ENCODE data around the gene PCSK6. TPM values are rescaled to one million over a fixed set of nuclear protein-coding genes. Genes with fewer than 3 reads are reported as not detected.

Gene PCSK6
- total RNA-seq, 4 donors from 2014 or later, result 4.0 to 28.6 (median 17.5) TPM

GRCh38 chr15:101479342-101479845, 10.1 kb downstream of the PCSK6 start:
- Histone ChIP-seq H3K27ac (no peak overlapping the region), H3K9me3 (no peaks in the 10 kb centered on the region), H3K27me3 (no peaks in the 10 kb centered on the region), H3K4me1 (no peaks in the 10 kb centered on the region), H3K4me3 (replicated peaks in 1 of 3) (no peak overlapping the region), H3K36me3 (no peaks in the 10 kb centered on the region)
- intact Hi-C loops (cut with DNase I), result no loop called here
- DNase-seq, result no peak
- whole genome bisulfite sequencing, 2 donors, result 83 to 87% methylated on average over 11 of the region's 11 CpGs
- TF ChIP-seq POLR2A (IDR thresholded peaks at IDR 0.05) (no peak), CTCF (IDR thresholded peaks at IDR 0.05) (no peak)

DNA sequence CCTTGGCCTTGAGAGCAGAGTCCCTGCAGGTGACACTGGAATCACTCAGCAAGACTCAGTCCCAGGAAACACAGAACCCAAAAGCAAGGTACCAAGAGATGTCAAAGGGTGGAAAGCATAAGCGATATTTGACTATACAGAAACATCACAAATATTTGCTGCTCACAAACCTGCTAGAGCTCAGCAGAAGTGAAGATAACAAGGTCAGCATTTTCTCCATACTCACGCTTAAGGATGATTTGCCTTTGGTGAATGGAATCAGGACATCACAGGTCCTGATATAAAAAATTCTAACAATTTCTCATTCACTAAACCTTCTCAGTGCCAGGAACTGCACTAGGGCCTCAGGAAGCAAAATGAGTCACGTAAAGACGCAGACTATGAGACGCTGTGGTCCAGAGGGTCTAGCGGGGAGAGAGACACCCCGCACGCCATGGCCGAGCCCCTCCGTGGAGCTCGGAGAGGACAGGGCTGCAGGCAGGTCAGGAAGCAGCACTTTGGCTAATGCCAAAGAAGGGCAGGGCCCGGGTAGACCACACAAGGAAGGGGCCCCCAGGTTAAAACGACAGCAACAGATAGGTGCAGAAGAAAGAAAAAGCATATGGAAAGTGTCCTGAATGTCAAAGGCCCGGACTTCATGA, 10.7 kb downstream of the PCSK6 start:
- 86 to 88% methylated on average over 14 of the region's 14 CpGs for WGBS, 2 donors
- H3K27me3 ChIP-seq, result no peaks in the 10 kb centered on the region

DNA sequence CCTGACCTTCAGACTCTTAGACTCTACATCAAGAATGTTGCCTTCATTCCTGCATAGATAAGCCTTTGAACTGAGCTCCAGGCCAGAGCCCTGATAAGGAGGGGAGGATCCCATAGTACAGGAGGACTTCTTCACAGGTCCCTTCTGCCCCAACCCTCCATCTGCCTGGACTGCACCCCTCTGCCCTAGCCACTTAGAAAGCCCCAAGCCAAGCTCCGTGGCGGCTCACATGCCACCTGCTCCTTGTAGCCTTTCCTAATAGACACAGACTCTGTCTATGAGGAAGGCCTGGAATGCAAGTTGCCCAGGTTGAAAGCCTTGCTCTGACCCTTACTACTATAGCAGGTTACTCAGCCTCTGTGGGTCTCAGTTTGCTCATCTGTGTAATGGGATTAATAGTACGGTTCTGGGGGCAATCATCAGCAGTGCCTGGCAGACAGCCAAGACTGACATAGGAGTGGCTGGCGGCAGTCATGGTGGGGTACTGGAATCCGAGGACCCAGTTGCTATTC, 11.6 kb downstream of the PCSK6 start:
- intact Hi-C loops (cut with DNase I), result no loop called here
- WGBS, 2 donors, result 53 to 63% methylated on average over 5 of the region's 5 CpGs
- no peak for DNase-seq

More for the DNA sequence above, 10.7 kb downstream of the PCSK6 start:
- Histone ChIP-seq H3K9me3 (no peaks in the 10 kb centered on the region), H3K4me3 (replicated peaks in 1 of 3) (no peak overlapping the region), H3K36me3 (no peaks in the 10 kb centered on the region), H3K27ac (no peak overlapping the region), H3K4me1 (no peaks in the 10 kb centered on the region)
- TF ChIP-seq CTCF (IDR thresholded peaks at IDR 0.05) (no peak), POLR2A (IDR thresholded peaks at IDR 0.05) (no peak)
- no peak for DNase-seq
- intact Hi-C loops (cut with DNase I), result no loop called here

DNA sequence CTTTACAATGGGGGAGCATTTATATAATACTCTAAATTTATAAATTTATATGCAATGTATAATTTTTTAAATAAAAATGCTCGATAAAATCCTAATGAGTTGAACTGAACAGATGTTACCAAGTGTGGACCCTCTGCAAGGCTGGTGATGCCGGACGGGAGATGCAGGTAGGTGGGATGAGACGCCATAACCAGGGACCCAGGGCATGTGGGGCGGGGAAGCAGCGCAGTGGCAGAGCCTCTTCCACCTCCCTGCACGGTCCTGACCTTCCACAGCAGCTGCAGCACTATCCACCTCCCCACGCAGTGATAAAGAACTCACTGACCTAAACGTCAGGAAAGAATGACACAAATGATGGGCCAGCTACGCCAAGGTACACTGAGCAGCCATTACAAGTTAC, 12.8 kb downstream of the PCSK6 start:
- TF ChIP-seq CTCF (IDR thresholded peaks at IDR 0.05), result no peak
- no peak for TF ChIP-seq POLR2A (IDR thresholded peaks at IDR 0.05)
- intact Hi-C loops (cut with DNase I), result no loop called here
- no peak overlapping the region for H3K4me3 ChIP-seq (replicated peaks in 1 of 3)
- H3K27ac ChIP-seq, result no peak overlapping the region
- no peaks in the 10 kb centered on the region for H3K9me3 ChIP-seq
- no peaks in the 10 kb centered on the region for H3K27me3 ChIP-seq
- 87 to 88% methylated on average over 10 of the region's 10 CpGs for WGBS, 2 donors
- no peaks in the 10 kb centered on the region for H3K36me3 ChIP-seq
- H3K4me1 ChIP-seq, result no peaks in the 10 kb centered on the region
- no peak for DNase-seq

More for the DNA sequence above, 11.6 kb downstream of the PCSK6 start:
- Histone ChIP-seq H3K36me3 (no peaks in the 10 kb centered on the region), H3K4me1 (no peaks in the 10 kb centered on the region), H3K27ac (no peak overlapping the region), H3K27me3 (no peaks in the 10 kb centered on the region), H3K4me3 (replicated peaks in 1 of 3) (no peak overlapping the region), H3K9me3 (no peaks in the 10 kb centered on the region)
- no peak for TF ChIP-seq CTCF (IDR thresholded peaks at IDR 0.05)
- TF ChIP-seq POLR2A (IDR thresholded peaks at IDR 0.05), result no peak

GRCh38 chr15:101474983-101475382, 14.5 kb downstream of the PCSK6 start:
- WGBS, 2 donors, result 76 to 81% methylated on average over 7 of the region's 7 CpGs
- Histone ChIP-seq H3K36me3 (no peaks in the 10 kb centered on the region), H3K4me3 (replicated peaks in 1 of 3) (no peak overlapping the region), H3K27me3 (no peaks in the 10 kb centered on the region), H3K4me1 (no peaks in the 10 kb centered on the region), H3K27ac (no peak overlapping the region), H3K9me3 (no peaks in the 10 kb centered on the region)
- TF ChIP-seq POLR2A (IDR thresholded peaks at IDR 0.05), result no peak
- no peak for TF ChIP-seq CTCF (IDR thresholded peaks at IDR 0.05)
- intact Hi-C loops (cut with DNase I), result no loop called here
- DNase-seq, result no peak
